ENCODE data around the gene FNDC5. TPM values are rescaled to one million over a fixed set of nuclear protein-coding genes. Genes with fewer than 3 reads are reported as not detected.

FNDC5 gene
- total RNA-seq, 1 experiment from 2014 or later: 4.5 TPM

- Histone ChIP-seq H4K5ac (ENCODE audit: insufficient read length, low read depth, low read length) (no peak overlapping the region), H3K23me2 (ENCODE audit: insufficient read length, low read depth, low read length, poor library complexity, severe bottlenecking) (no peaks in the 10 kb centered on the region), H4K91ac (ENCODE audit: insufficient read length, low read depth, low read length) (no peak overlapping the region), H2BK12ac (ENCODE audit: insufficient read length, low read depth, low read length) (no peak overlapping the region), H3K4ac (ENCODE audit: low read depth, low read length) (no peak overlapping the region), H3K79me1 (ENCODE audit: insufficient read depth, low read depth, low read length, poor library complexity, severe bottlenecking) (no peaks in the 10 kb centered on the region), H3K56ac (ENCODE audit: insufficient read length, low read depth, low read length) (no peak overlapping the region), H2AK5ac (ENCODE audit: insufficient read length, low read length) (no peak overlapping the region), H3K9me3 (ENCODE audit: control insufficient read depth, low read depth, low read length) (no peaks in the 10 kb centered on the region), H2BK20ac (ENCODE audit: low read depth, low read length, poor library complexity, severe bottlenecking) (no peak overlapping the region), H4K8ac (replicated peaks; ENCODE audit: insufficient read length, low read depth, low read length) (no peak overlapping the region), H2BK120ac (ENCODE audit: low read depth, low read length, poor library complexity, severe bottlenecking) (no peak overlapping the region), H3K4me2 (ENCODE audit: insufficient read depth, insufficient read length, low read length) (no peak overlapping the region), H2AFZ (ENCODE audit: low read length) (no peak overlapping the region), H3K18ac (ENCODE audit: insufficient read length, low read depth, low read length) (no peak overlapping the region), H2BK15ac (ENCODE audit: low read depth, low read length) (no peak overlapping the region), H2BK5ac (ENCODE audit: insufficient read length, low read length) (no peak overlapping the region), H3K27me3 (ENCODE audit: insufficient read depth, low read length) (no peaks in the 10 kb centered on the region; the same call in 1 of the 2 replicates), H3T11ph (ENCODE audit: low read length) (no peak overlapping the region), H4K20me1 (ENCODE audit: control insufficient read depth, insufficient read depth, insufficient read length) (peaks cover 3% of the 10 kb centered on the region), H3K4me1 (ENCODE audit: insufficient read depth, low read length) (no peaks in the 10 kb centered on the region), H3K27ac (ENCODE audit: insufficient read length, low read depth, low read length) (no peak overlapping the region), H3K14ac (ENCODE audit: insufficient read depth, low read length) (no peak overlapping the region), H3K9ac (ENCODE audit: extremely low read depth, insufficient read length, low read length) (no peak overlapping the region), H3K23ac (ENCODE audit: insufficient read length, low read depth, low read length) (no peak overlapping the region), H3K79me2 (ENCODE audit: insufficient read depth, low read length) (no peaks in the 10 kb centered on the region)
- Mint-ChIP-seq H3K9me3 (peaks cover 5 to 8% of the 10 kb centered on the region in 2 experiments; a peak in 4 of 5 replicates), H3K27ac (no peak overlapping the region), H3K4me1 (peaks cover 0 to 14% of the 10 kb centered on the region in 2 experiments; a peak in 2 of 4 replicates), H3K36me3 (ENCODE audit: insufficient read depth in 1 of 3, low read depth in 3 of 3) (peaks cover 0 to 5% (median 0%) of the 10 kb centered on the region in 3 experiments; a peak in 1 of 7 replicates), H3K27me3 (ENCODE audit: low read depth) (peaks cover 69% of the 10 kb centered on the region), H3K4me3 (no peak overlapping the region)
- no CpG with 5 or more reads among the region's 7 CpGs for WGBS (ENCODE audit: extremely low coverage, insufficient read length, low lambda C conversion rate)
- no peak for TF ChIP-seq CTCF (conservative IDR thresholded peaks at IDR 0.05)
- no peak for DNase-seq
These were observed 20.0 kb upstream of the FNDC5 start for GRCh38 chr1:32890516-32891240.
